ENCODE data around the gene LTBP3. TPM values are rescaled to one million over a fixed set of nuclear protein-coding genes. Genes with fewer than 3 reads are reported as not detected.

Gene LTBP3
- total RNA-seq, 1 donor = 41.6 TPM

DNA sequence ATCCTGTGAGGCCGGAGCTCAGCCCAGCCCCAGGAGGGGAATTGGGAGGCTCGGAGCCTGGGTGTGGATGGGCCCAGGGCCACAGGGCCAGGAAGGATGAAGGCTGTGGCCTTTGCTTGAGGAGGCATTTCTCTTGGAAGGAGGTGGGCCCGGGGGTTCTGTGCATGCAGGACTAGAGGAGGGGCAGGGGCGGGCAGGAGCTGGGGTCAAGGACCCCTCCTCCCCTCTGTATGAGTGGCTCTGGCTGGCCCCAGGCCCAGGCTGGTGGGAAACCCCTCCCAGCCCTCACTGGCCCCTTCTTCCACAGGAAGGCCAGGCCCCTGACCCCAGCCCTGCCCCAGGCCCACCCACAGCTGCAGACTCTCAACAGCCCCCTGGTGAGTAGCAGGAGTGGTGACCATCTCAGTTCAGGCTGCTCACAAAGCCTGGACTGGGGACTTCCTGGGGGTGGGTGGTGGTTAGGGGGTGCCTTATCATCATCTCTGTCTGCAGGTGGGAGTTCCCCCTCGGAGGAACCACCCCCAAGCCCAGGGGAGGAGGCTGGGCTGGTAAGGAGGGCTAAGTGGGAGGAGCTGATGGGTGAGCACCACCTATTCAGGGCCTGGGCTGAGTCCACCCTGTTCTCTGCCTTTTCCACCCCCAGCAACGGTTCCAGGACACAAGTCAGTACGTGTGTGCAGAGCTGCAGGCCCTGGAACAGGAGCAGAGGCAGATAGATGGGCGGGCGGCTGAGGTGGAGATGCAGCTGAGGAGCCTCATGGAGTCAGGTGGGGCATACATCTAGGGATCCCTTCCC is 31.5 kb upstream of the LTBP3 start:
- DNase-seq (ENCODE audit: insufficient read length, low spot score, missing footprints) = no peak
- Histone ChIP-seq H3K27me3 (ENCODE audit: insufficient read depth, low read length) (no peaks in the 10 kb centered on the region), H3K9me3 (ENCODE audit: low read depth, low read length) (no peaks in the 10 kb centered on the region), H3K4me1 (ENCODE audit: insufficient read depth, low read length) (peaks cover 17% of the 10 kb centered on the region), H3K79me2 (ENCODE audit: insufficient read depth, low read length) (peaks cover 9% of the 10 kb centered on the region), H3K27ac (ENCODE audit: low read depth, low read length) (no peak overlapping the region), H2AFZ (ENCODE audit: low read length) (no peak overlapping the region), H4K20me1 (ENCODE audit: insufficient read depth, low read length) (peaks cover 6% of the 10 kb centered on the region), H3K4me3 (ENCODE audit: insufficient read depth, low read length) (no peak overlapping the region), H3K4me2 (ENCODE audit: insufficient read depth, low read length) (no peak overlapping the region), H3K36me3 (ENCODE audit: insufficient read depth, low read length) (peaks cover 44% of the 10 kb centered on the region)
- TF ChIP-seq, protein P1, sequence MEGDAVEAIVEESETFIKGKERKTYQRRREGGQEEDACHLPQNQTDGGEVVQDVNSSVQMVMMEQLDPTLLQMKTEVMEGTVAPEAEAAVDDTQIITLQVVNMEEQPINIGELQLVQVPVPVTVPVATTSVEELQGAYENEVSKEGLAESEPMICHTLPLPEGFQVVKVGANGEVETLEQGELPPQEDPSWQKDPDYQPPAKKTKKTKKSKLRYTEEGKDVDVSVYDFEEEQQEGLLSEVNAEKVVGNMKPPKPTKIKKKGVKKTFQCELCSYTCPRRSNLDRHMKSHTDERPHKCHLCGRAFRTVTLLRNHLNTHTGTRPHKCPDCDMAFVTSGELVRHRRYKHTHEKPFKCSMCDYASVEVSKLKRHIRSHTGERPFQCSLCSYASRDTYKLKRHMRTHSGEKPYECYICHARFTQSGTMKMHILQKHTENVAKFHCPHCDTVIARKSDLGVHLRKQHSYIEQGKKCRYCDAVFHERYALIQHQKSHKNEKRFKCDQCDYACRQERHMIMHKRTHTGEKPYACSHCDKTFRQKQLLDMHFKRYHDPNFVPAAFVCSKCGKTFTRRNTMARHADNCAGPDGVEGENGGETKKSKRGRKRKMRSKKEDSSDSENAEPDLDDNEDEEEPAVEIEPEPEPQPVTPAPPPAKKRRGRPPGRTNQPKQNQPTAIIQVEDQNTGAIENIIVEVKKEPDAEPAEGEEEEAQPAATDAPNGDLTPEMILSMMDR (IDR thresholded peaks at IDR 0.05; ENCODE audit: extremely low read depth, low read depth, low read length) = no peak

DNA sequence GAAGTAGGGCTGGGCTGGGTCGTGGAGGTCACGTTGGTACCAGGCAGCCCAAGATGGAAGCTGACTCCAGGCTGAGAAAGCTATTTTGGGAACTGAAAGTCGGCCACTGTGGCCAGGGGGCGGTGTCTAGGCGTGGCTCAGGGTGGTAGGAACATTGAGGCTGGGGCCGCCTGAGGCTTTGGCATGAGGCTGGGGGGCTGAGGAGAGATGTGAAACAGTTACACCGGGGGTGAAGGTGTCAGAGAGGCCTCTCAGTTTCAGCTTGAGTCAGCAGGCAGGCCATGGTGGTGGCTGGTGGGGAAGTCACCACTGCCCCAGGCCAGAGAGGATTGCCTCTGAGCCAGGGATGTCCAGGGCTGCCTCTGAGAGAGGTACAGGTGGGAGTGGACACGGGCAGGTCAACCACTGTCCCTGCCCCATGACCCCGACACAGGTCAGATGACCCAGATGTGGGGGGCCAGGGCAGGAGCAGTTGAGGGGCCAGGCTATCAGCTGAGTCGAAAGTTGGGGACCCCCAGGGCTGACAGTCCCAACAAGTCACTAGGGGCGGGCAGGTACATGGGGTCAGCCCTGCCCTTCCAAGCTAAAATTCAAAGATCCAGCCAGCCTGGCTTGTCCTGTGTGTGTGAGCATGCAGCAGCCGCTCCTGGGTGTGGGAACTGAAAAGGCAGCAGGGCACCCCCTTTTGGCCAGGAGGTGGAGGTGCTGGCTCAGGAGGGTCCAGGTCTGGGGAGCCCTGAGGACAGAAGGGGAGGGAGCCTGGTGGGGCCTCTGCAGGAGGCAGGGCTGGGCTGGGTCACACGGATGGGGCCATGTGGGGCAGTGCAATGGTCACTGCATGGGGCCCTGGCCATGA is 30.3 kb upstream of the LTBP3 start:
- no peaks in the 10 kb centered on the region for H3K9me3 ChIP-seq (ENCODE audit: low read depth, low read length)
- TF ChIP-seq, protein P1 (IDR thresholded peaks at IDR 0.05; ENCODE audit: extremely low read depth, low read depth, low read length) = peak; percentile 48
- no peak overlapping the region for H3K4me3 ChIP-seq (ENCODE audit: insufficient read depth, low read length)
- H3K36me3 ChIP-seq (ENCODE audit: insufficient read depth, low read length) = peaks cover 44% of the 10 kb centered on the region
- peak overlapping the region; percentile 23 for H3K27ac ChIP-seq (ENCODE audit: low read depth, low read length)
- peaks cover 6% of the 10 kb centered on the region for H4K20me1 ChIP-seq (ENCODE audit: insufficient read depth, low read length)
- no peak overlapping the region for H2AFZ ChIP-seq (ENCODE audit: low read length)
- H3K79me2 ChIP-seq (ENCODE audit: insufficient read depth, low read length) = peaks cover 9% of the 10 kb centered on the region
- H3K27me3 ChIP-seq (ENCODE audit: insufficient read depth, low read length) = no peaks in the 10 kb centered on the region
- peaks cover 17% of the 10 kb centered on the region for H3K4me1 ChIP-seq (ENCODE audit: insufficient read depth, low read length)
- H3K4me2 ChIP-seq (ENCODE audit: insufficient read depth, low read length) = no peak overlapping the region
- peak; percentile 96 for DNase-seq (ENCODE audit: insufficient read length, low spot score, missing footprints)

DNA sequence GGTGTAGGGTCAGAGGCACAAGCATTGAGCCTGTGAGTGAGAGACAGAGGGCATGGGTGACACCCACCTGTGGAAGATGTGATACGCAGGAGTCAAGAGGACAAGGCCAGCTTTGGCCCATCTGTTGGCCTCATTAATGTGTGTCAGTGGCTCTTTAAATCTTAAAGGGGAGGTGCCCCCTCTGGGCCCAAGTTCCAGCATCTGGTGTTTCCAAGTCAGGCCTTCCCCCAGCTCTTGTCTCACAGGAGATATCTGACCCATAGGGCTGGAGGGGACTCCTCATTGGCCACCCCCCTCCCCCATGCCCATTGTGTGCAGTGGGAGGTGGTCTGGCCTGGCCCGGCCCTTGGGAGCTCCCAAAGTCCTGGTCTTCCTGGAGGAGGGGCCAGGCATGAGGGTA is 28.5 kb upstream of the LTBP3 start:
- no peak overlapping the region for H3K4me3 ChIP-seq (ENCODE audit: insufficient read depth, low read length)
- peak; percentile 98 for DNase-seq (ENCODE audit: insufficient read length, low spot score, missing footprints)
- peaks cover 9% of the 10 kb centered on the region for H3K79me2 ChIP-seq (ENCODE audit: insufficient read depth, low read length)
- TF ChIP-seq, protein P1 (IDR thresholded peaks at IDR 0.05; ENCODE audit: extremely low read depth, low read depth, low read length) = no peak
- H2AFZ ChIP-seq (ENCODE audit: low read length) = no peak overlapping the region
- H3K27ac ChIP-seq (ENCODE audit: low read depth, low read length) = no peak overlapping the region
- peaks cover 6% of the 10 kb centered on the region for H4K20me1 ChIP-seq (ENCODE audit: insufficient read depth, low read length)
- peaks cover 43% of the 10 kb centered on the region for H3K36me3 ChIP-seq (ENCODE audit: insufficient read depth, low read length)
- no peak overlapping the region for H3K4me2 ChIP-seq (ENCODE audit: insufficient read depth, low read length)
- H3K4me1 ChIP-seq (ENCODE audit: insufficient read depth, low read length) = peaks cover 17% of the 10 kb centered on the region
- no peaks in the 10 kb centered on the region for H3K9me3 ChIP-seq (ENCODE audit: low read depth, low read length)
- H3K27me3 ChIP-seq (ENCODE audit: insufficient read depth, low read length) = no peaks in the 10 kb centered on the region

DNA sequence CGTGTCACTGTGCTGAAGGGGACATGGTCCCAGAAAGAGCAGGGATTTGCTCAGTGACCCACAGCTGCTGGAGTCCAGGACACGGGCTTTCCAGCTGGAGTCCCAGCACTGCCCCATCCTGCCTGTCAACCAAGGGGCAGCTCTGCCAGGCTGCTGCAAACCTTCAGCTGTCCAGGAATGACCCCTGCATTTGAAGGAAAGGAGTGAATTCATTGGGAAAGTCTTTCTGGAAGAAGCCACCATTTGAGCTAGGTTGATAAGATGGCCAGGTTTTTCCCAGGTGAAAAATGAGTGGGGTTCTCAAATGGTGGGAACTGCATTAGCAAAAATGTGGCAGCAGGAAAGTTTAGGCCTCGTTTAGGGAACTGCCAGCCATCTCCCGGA is 28.1 kb upstream of the LTBP3 start:
- TF ChIP-seq, protein P1 (IDR thresholded peaks at IDR 0.05; ENCODE audit: extremely low read depth, low read depth, low read length) = no peak
- Histone ChIP-seq H3K27ac (ENCODE audit: low read depth, low read length) (no peak overlapping the region), H2AFZ (ENCODE audit: low read length) (no peak overlapping the region), H3K4me1 (ENCODE audit: insufficient read depth, low read length) (peaks cover 17% of the 10 kb centered on the region), H3K4me3 (ENCODE audit: insufficient read depth, low read length) (no peak overlapping the region), H3K4me2 (ENCODE audit: insufficient read depth, low read length) (no peak overlapping the region), H4K20me1 (ENCODE audit: insufficient read depth, low read length) (peaks cover 6% of the 10 kb centered on the region), H3K9me3 (ENCODE audit: low read depth, low read length) (no peaks in the 10 kb centered on the region), H3K79me2 (ENCODE audit: insufficient read depth, low read length) (peaks cover 9% of the 10 kb centered on the region), H3K36me3 (ENCODE audit: insufficient read depth, low read length) (peaks cover 43% of the 10 kb centered on the region), H3K27me3 (ENCODE audit: insufficient read depth, low read length) (no peaks in the 10 kb centered on the region)
- peak; percentile 93 for DNase-seq (ENCODE audit: insufficient read length, low spot score, missing footprints)
